HG02571 (cell line): Measurements from ENCODE around the gene ASTN2.

ENCODE experiments used
- ATAC-seq: cut with Tn5 transposase; IDR thresholded peaks from one replicate; pipeline ENCODE4 v1.9.1; 2021; ENCODE audit warnings: mild to moderate bottlenecking, moderate library complexity; ENCODE audit not compliant: unreplicated experiment

Gene ASTN2

DNA sequence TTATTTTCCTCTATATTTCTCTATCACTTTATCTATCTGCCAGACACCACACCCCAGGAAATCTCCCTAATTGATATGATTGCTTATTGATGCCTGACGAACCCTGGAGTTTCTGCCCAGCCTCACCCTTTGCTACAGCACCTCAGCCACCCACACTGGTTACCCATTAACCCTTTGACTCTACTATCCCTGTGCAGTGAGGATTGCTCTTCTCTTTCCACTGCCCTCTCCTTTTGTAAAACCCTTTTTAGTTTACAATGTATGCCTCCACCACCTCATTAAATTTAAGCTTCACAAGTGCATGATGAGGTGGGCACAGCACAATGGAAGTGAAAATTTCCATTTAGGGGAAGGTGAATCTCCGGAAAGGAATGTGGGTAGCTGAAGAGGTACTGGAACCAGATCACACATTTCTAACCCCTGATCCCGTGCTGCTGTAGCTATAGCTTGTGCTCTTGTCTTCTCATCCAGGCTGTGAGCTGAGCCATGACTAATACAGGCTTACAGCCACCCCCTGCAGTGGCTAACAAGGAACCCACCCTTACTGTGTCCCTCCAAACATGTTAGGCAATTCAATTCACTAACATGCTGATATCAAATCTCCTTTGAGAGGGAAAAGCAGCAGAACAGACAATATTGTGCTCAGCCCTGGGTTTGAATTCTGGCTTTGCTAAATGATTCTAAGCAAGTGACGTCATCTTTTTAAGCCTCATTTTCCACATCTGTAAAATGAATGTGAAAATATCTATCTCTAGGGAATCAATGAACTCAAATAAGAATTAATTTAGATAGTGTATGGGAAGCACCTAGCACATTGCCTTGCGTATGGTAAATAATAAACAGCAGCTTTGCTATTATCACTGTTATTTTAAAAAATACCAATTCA, 914.6 kb downstream of the ASTN2 start:
- ATAC-seq = no peak

DNA sequence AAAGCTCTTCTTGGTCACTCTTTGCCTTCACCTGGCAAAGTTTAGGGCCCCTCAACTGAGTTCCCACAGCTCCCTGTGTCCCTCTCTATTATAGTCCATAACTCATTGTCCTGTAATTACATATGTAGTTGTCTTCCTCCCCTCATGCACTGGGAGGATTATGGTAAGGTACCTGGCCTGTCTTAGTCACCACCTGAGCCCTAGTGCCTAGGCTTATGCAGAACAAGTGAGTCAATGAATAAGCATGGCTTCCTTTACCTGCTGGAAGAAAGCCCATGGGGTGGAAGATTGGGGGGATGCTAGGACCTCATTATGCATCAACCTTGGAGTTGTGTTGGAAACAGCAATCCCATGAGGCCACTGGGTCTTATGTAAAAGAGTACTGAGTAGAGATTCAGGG, 915.4 kb downstream of the ASTN2 start:
- no peak for ATAC-seq

GRCh38 chr9:116497095-116497890, 917.6 kb downstream of the ASTN2 start:
- ATAC-seq = no peak

GRCh38 chr9:116496167-116496566, 918.7 kb downstream of the ASTN2 start:
- no peak for ATAC-seq

GRCh38 chr9:116495725-116496124, 919.1 kb downstream of the ASTN2 start:
- ATAC-seq = no peak

- ATAC-seq = no peak
These were observed 919.8 kb downstream of the ASTN2 start for GRCh38 chr9:116494815-116495634.

- ATAC-seq = no peak
These were observed 921.5 kb downstream of the ASTN2 start for GRCh38 chr9:116493183-116493860.

DNA sequence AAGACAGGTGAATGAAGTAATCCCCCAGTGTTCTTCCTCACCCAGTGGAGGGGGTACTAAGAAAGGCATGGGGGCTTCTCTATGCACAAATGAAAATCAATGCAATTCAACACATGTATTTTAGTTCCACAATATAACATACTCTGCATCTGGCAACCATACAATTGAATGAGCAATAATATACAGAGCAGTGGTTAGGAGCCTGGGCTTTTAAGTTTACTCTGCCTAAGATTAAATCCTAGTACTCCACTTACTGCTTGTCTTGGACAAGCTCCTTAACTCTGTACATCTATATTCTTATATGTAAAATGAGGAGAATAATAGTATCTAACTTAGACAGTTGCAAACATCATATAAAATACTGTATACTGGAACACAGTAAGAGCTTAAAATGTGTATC, 923.2 kb downstream of the ASTN2 start:
- no peak for ATAC-seq

DNA sequence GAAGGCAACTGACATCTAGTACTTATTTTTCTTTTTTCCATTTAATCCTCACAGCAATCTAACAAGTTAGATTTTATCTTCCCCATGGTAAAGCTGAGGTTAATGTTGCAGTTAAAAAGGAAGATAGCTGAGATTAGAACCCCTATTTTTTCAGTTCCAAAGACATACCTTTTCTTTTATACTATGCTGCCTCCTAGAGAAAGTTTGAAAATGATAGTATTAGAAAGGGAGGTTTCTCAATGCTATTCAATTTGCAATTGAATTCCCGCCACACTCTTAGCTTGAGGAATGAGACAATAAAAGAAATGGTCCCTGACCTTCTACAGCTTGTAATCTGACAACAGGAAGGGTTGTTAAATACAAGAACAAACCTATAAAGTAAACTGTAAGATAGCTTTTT, 923.6 kb downstream of the ASTN2 start:
- no peak for ATAC-seq

GRCh38 chr9:116490321-116490720, 924.5 kb downstream of the ASTN2 start:
- ATAC-seq = no peak

DNA sequence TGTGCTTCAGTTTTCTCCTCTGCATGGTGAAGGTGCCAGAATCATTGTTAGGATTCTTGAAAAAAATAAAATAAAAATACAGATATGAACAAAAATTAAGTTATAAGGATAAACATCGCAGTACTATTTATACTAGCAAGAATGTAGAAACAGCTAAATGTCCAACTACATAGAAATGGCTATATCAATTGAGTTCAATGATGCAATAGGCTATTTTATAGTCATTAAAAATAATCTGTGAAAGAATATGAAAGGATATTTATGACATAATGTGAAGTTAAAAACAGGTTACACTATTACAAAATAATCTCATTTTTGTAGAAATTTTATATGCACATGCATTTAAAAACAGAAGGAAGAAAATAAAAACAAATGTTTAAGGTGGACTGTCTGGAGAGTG, 926.5 kb downstream of the ASTN2 start:
- ATAC-seq = no peak

- ATAC-seq = no peak
These were observed 930.3 kb downstream of the ASTN2 start for GRCh38 chr9:116484492-116485061.

DNA sequence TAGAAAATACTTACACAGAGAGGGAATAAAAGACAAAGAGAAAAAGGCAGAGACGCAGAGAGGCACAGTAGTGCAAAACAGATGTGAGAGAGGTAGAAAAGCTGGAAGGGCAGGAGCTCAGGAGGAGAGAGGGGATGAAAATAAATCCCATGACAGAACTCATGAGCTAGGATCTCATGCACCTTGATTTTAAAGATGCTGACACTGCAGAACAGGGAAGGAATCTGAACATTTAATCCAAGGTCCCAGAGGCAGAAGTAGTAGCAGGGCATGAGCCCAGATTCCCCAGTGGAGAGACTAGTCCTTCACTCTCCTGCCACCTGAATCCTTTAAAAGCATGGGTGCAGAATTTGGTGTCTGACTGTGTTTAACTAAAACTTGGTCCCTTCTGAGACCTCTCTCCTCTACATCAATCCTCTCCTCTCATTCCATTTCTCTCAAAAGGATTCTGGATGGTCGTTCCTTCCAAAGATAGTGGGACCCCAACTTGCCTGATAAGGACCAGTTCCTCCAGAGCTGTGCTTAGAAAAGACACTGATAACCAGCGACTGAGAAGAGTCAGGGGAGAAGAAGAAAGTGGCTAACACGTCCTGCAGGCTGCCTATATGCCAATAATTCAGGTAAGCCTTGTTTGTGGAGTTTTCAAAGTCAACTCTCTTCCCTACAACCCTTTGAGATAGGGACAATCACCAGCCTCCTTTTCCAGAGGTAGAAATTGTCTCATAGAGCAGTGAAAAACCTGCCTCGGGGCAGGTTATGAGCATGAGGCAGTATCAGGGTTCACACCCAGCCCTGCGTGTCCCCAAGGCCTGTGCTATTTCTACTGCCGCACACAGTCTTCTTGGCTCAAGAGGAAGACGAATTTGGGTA, 931.0 kb downstream of the ASTN2 start:
- ATAC-seq = no peak

- no peak for ATAC-seq
These were observed 932.1 kb downstream of the ASTN2 start for GRCh38 chr9:116482740-116483139.

GRCh38 chr9:116480700-116481099, 934.2 kb downstream of the ASTN2 start:
- no peak for ATAC-seq

- ATAC-seq = no peak
These were observed 934.9 kb downstream of the ASTN2 start for GRCh38 chr9:116479967-116480366.

DNA sequence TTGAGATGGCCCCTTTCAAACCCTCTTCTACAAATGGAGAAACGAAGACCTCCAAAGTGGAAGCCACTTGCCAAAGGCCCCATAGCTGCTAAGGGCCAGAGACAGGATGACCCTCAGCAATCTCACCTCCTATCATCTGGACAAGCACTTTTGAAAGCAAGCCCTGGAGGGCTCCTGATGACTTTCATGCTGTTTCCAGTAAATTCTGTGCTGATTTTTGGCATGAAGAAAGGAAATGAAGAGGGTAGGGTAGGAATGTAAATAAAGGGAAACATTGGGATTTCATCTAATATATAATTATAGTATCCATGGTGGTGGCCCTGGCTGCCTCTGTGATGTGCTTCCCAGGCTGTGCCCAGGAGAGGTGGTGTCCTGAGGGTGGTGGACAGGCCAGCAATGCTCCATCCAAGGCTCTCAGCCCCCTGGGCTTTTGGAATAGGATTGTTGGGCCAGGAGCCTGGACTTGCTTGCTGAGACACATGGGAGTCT, 935.8 kb downstream of the ASTN2 start:
- no peak for ATAC-seq

GRCh38 chr9:116477584-116478141, 937.2 kb downstream of the ASTN2 start:
- ATAC-seq = no peak

GRCh38 chr9:116476935-116477381, 937.9 kb downstream of the ASTN2 start:
- no peak for ATAC-seq
